Muscle layer of duodenum (tissue), 2 donors: ENCODE data around the gene CCR5AS.

Source experiments
- H3K27ac ChIP-seq: one replicate; pipeline ENCODE4 v1.7.0; 2013; ENCODE audit warnings: mild to moderate bottlenecking, low read length
- H3K27me3 ChIP-seq: one replicate; pipeline ENCODE4 v1.7.0; 2013; ENCODE audit warnings: low read depth, mild to moderate bottlenecking, control low read depth, low read length
- H3K36me3 ChIP-seq, 2 donors: one replicate each; pipeline ENCODE4 v1.7.0; 2013; ENCODE audit warnings: low read length in 2 of 2, control low read depth in 1 of 2, mild to moderate bottlenecking in 1 of 2; ENCODE audit not compliant: insufficient read depth in 2 of 2, control insufficient read depth in 1 of 2
- H3K4me1 ChIP-seq, 2 donors: one replicate each; pipeline ENCODE4 v1.7.0; 2013; ENCODE audit warnings: low read length in 2 of 2, mild to moderate bottlenecking in 2 of 2, control low read depth in 1 of 2, moderate library complexity in 1 of 2; ENCODE audit not compliant: insufficient read depth in 2 of 2, control insufficient read depth in 1 of 2
- H3K4me3 ChIP-seq, 2 donors: one replicate each; pipeline ENCODE4 v1.7.0; 2013; ENCODE audit warnings: low read length in 2 of 2, low read depth in 1 of 2, mild to moderate bottlenecking in 1 of 2
- H3K9me3 ChIP-seq, 2 donors: one replicate each; pipeline ENCODE4 v1.7.0; 2013; ENCODE audit warnings: low read length in 2 of 2, control low read depth in 1 of 2, mild to moderate bottlenecking in 1 of 2; ENCODE audit not compliant: control insufficient read depth in 1 of 2
- donor health status: healthy.

CCR5AS gene

DNA sequence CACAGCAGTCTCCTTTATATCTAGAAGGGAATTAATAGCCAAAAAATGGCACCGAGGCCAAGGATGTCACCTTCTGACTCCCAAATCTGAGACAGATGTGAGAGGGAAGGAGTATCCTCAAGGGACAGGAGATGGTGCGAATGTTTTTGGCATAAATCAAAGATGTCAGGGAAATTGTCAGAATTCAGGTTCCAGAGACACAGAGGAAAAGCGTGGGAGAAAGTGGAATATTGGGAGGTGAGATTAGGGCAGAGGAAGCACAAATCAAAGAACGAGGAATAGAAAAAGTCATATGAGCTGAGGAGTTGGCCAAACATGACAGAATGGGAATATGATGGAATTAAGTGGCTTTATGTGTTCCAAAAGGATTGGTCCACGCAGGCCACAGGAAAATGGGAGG lies 6.0 kb downstream of the CCR5AS start:
- Histone ChIP-seq H3K36me3 (no peaks in the 10 kb centered on the region), H3K4me1 (no peaks in the 10 kb centered on the region), H3K9me3 (no peaks in the 10 kb centered on the region), H3K4me3 (no peak overlapping the region), H3K27ac (no peak overlapping the region), H3K27me3 (no peaks in the 10 kb centered on the region)

GRCh38 chr3:46400000-46400734 lies 6.7 kb downstream of the CCR5AS start:
- no peaks in the 10 kb centered on the region for H3K27me3 ChIP-seq
- H3K4me1 ChIP-seq: no peaks in the 10 kb centered on the region
- H3K27ac ChIP-seq: no peak overlapping the region
- no peaks in the 10 kb centered on the region for H3K36me3 ChIP-seq
- no peaks in the 10 kb centered on the region for H3K9me3 ChIP-seq
- H3K4me3 ChIP-seq: no peak overlapping the region

- Histone ChIP-seq H3K27ac (no peak overlapping the region), H3K4me1 (no peaks in the 10 kb centered on the region), H3K4me3 (no peak overlapping the region), H3K9me3 (no peaks in the 10 kb centered on the region), H3K27me3 (no peaks in the 10 kb centered on the region), H3K36me3 (no peaks in the 10 kb centered on the region)
Measured at GRCh38 chr3:46399557-46399956, 7.3 kb downstream of the CCR5AS start.

GRCh38 chr3:46399098-46399497 lies 7.8 kb downstream of the CCR5AS start:
- H3K4me1 ChIP-seq: no peaks in the 10 kb centered on the region
- H3K27ac ChIP-seq: no peak overlapping the region
- H3K27me3 ChIP-seq: no peaks in the 10 kb centered on the region
- no peaks in the 10 kb centered on the region for H3K36me3 ChIP-seq
- H3K9me3 ChIP-seq: no peaks in the 10 kb centered on the region
- no peak overlapping the region for H3K4me3 ChIP-seq

DNA sequence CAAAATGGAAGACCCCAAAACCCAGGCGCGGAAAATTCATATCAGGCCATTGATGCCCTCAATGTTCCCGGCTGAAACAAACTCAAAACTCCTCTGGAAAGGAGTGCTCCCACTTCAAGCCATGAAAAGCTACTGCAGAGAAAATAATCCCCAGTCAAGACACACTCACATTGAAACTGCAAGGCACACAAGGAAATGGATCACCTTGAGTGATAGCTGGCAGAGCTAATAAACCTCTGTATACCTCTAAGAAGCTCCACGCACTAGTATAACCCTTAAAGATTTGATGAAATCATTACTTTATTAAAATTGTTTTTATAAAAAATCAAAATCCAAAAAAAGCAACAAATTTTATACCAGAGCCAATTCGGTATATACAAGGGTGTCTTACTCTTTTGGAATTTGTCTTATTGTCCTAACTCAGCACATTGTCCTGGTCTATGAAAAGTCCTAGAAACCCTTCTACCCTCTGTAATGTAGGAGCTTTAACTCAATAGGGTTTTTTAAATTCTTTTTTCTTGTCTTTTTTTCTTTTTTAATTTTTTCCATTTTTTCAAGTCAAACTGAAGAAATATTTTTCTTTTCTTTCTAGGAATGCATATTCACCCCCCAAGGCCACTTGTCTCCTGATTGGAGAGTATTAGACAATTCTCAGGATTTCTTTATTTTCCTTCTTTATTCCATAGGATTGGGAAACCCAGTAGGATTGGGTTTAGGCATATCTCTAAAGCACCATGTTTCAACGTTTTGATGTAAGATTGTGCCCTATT lies 8.5 kb downstream of the CCR5AS start:
- Histone ChIP-seq H3K4me1 (no peaks in the 10 kb centered on the region), H3K9me3 (no peaks in the 10 kb centered on the region), H3K27me3 (no peaks in the 10 kb centered on the region), H3K36me3 (no peaks in the 10 kb centered on the region), H3K4me3 (no peak overlapping the region), H3K27ac (no peak overlapping the region)

GRCh38 chr3:46397111-46397510 lies 9.8 kb downstream of the CCR5AS start:
- Histone ChIP-seq H3K4me3 (no peak overlapping the region), H3K4me1 (no peaks in the 10 kb centered on the region), H3K27ac (no peak overlapping the region), H3K27me3 (no peaks in the 10 kb centered on the region), H3K9me3 (no peaks in the 10 kb centered on the region), H3K36me3 (no peaks in the 10 kb centered on the region)

GRCh38 chr3:46395766-46396530 lies 10.9 kb downstream of the CCR5AS start:
- Histone ChIP-seq H3K4me1 (no peaks in the 10 kb centered on the region), H3K9me3 (no peaks in the 10 kb centered on the region)

DNA sequence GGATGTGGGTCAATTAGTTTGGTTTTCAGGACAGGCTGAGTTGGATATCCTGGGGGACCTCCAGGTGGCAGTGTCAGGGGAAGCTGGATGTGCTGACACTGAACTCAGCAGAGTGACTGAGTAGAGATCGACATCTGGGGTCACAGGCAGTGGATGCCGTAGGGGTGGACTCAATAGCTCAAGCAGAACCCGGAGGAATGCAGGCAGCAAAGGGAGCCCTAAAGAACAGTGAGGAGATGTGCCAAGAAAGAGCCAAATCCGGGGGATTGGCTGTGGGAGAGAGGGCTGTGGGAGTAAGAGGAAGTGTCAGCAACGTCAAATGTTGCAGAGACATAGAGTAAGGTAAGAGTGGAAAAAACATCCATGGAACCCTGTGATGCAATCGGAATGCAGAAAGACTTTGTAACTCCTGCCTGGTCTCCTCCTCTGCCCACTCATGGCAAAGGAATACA lies 11.6 kb downstream of the CCR5AS start:
- H3K27me3 ChIP-seq: no peaks in the 10 kb centered on the region
- H3K4me3 ChIP-seq: no peak overlapping the region
- no peaks in the 10 kb centered on the region for H3K4me1 ChIP-seq
- H3K27ac ChIP-seq: no peak overlapping the region
- H3K36me3 ChIP-seq: no peaks in the 10 kb centered on the region
- H3K9me3 ChIP-seq: no peaks in the 10 kb centered on the region

More at GRCh38 chr3:46395766-46396530, 10.9 kb downstream of the CCR5AS start:
- no peak overlapping the region for H3K4me3 ChIP-seq
- no peaks in the 10 kb centered on the region for H3K36me3 ChIP-seq
- no peaks in the 10 kb centered on the region for H3K27me3 ChIP-seq
- H3K27ac ChIP-seq: no peak overlapping the region

- H3K4me1 ChIP-seq: no peaks in the 10 kb centered on the region
- H3K27me3 ChIP-seq: no peaks in the 10 kb centered on the region
- no peaks in the 10 kb centered on the region for H3K9me3 ChIP-seq
- no peaks in the 10 kb centered on the region for H3K36me3 ChIP-seq
- H3K4me3 ChIP-seq: no peak overlapping the region
- H3K27ac ChIP-seq: no peak overlapping the region
Measured at GRCh38 chr3:46393554-46394434, 13.1 kb downstream of the CCR5AS start.

- H3K36me3 ChIP-seq: no peaks in the 10 kb centered on the region
- no peak overlapping the region for H3K27ac ChIP-seq
- H3K4me3 ChIP-seq: no peak overlapping the region
- H3K27me3 ChIP-seq: no peaks in the 10 kb centered on the region
- no peaks in the 10 kb centered on the region for H3K9me3 ChIP-seq
- H3K4me1 ChIP-seq: no peaks in the 10 kb centered on the region
Measured at GRCh38 chr3:46393011-46393410, 13.9 kb downstream of the CCR5AS start.
